Uterus (tissue), 4 donors: Measurements from ENCODE around the gene PAPPA2. TPM values are rescaled to one million over a fixed set of nuclear protein-coding genes. Genes with fewer than 3 reads are reported as not detected.
"Not testable (repeated sequence)": the region's sequence is repeated elsewhere in the genome, so short reads cannot be mapped to it uniquely, and the experiment has no call there.

Source experiments
- DNase-seq, 2 donors: peaks; one replicate each; pipeline ENCODE4 v3.0.0-alpha.2; 2019 to 2020
- H3K27ac ChIP-seq, 2 donors: fragments of 200-600 bp; sonication (generic); 1 replicate in 1 of 2; 2 replicates in 1 of 2; pipeline ENCODE4 v1.5.1; 2016 to 2018
- H3K27me3 ChIP-seq, 2 donors: fragments of 200-600 bp; sonication (generic); one replicate each; pipeline ENCODE4 v1.5.1; 2018 to 2019; ENCODE audit warnings: control low read depth in 1 of 2
- H3K36me3 ChIP-seq, 2 donors: fragments of 200-600 bp; sonication (generic); one replicate each; pipeline ENCODE4 v1.5.1; 2019; ENCODE audit warnings: control low read depth in 1 of 2
- H3K4me1 ChIP-seq, 2 donors: fragments of 200-600 bp; sonication (generic); one replicate each; pipeline ENCODE4 v1.5.1; 2018 to 2019; ENCODE audit warnings: control low read depth in 1 of 2
- H3K4me3 ChIP-seq, 2 donors: fragments of 200-600 bp; sonication (generic); 1 replicate in 1 of 2; 2 replicates in 1 of 2; pipeline ENCODE4 v1.5.1; 2018 to 2019; ENCODE audit warnings: mild to moderate bottlenecking in 1 of 2
- H3K9me3 ChIP-seq, 2 donors: fragments of 200-600 bp; sonication (generic); one replicate each; pipeline ENCODE4 v1.5.1; 2019; ENCODE audit warnings: control low read depth in 1 of 2
- CTCF ChIP-seq, 4 experiments: fragments of 200-600 bp in 2 of 4; fragments of 450-650 bp in 2 of 4; sonication (generic) in 2 of 4; IDR thresholded peaks; one replicate each; pipeline ENCODE4 v1.5.1; 2016 to 2019; ENCODE audit warnings: antibody characterized with exemption in 4 of 4, mild to moderate bottlenecking in 2 of 4, moderate library complexity in 1 of 4
- POLR2A ChIP-seq, 2 donors: fragments of 450-650 bp; IDR thresholded peaks; one replicate each; pipeline ENCODE4 v1.6.1; 2016; ENCODE audit warnings: antibody characterized with exemption in 2 of 2, mild to moderate bottlenecking in 1 of 2, moderate library complexity in 1 of 2
- intact Hi-C: fragments of 100-400 bp; cut with DNase I; formaldehyde crosslinking; loops from one replicate; pipeline ENCODE4 v1.15.1; 2023; ENCODE audit warnings: low total_unique reads
- total RNA-seq, 4 donors: library from RNA; depleted of rRNA in 3 of 4; stranded (reverse); fragments of >200 nt in 3 of 4; gene quantifications; one replicate each; pipeline versions ENCODE4 v1.1.0 to v1.2.4, GENCODE V29; 2014 to 2023
- donor health status: DM: yes; HTN: yes; CAD: no.

The PAPPA2 gene
- total RNA-seq, 4 donors from 2014 or later = 0.51 to 4.0 (median 0.73) TPM; not detected in 1

GRCh38 chr1:176440176-176440575 is 22.8 kb upstream of the PAPPA2 start:
- no peak overlapping the region for H3K27ac ChIP-seq
- no peaks in the 10 kb centered on the region for H3K36me3 ChIP-seq
- TF ChIP-seq POLR2A (IDR thresholded peaks at IDR 0.05) (no peak), CTCF (IDR thresholded peaks at IDR 0.05) (no peak)
- H3K4me1 ChIP-seq = no peaks in the 10 kb centered on the region
- H3K4me3 ChIP-seq = no peak overlapping the region
- DNase-seq = no peak
- H3K27me3 ChIP-seq = no peaks in the 10 kb centered on the region
- H3K9me3 ChIP-seq = no peaks in the 10 kb centered on the region
- intact Hi-C loops = no loop called here

- intact Hi-C loops = no loop called here
- Histone ChIP-seq H3K27me3 (no peaks in the 10 kb centered on the region), H3K4me1 (no peaks in the 10 kb centered on the region), H3K9me3 (no peaks in the 10 kb centered on the region), H3K27ac (no peak overlapping the region), H3K4me3 (no peak overlapping the region), H3K36me3 (no peaks in the 10 kb centered on the region)
- DNase-seq = no peak
- TF ChIP-seq POLR2A (IDR thresholded peaks at IDR 0.05) = no peak
- no peak for TF ChIP-seq CTCF (IDR thresholded peaks at IDR 0.05)
Observed at GRCh38 chr1:176444286-176444685, 18.7 kb upstream of the PAPPA2 start.

- Histone ChIP-seq H3K9me3 (no peaks in the 10 kb centered on the region), H3K4me1 (no peaks in the 10 kb centered on the region), H3K27ac (no peak overlapping the region), H3K36me3 (no peaks in the 10 kb centered on the region), H3K27me3 (no peaks in the 10 kb centered on the region), H3K4me3 (no peak overlapping the region)
- no peak for DNase-seq
- intact Hi-C loops = no loop called here
- TF ChIP-seq CTCF (IDR thresholded peaks at IDR 0.05) (no peak), POLR2A (IDR thresholded peaks at IDR 0.05) (no peak)
Observed at GRCh38 chr1:176445402-176445801, 17.6 kb upstream of the PAPPA2 start.

- H3K27me3 ChIP-seq = no peaks in the 10 kb centered on the region
- no peaks in the 10 kb centered on the region for H3K9me3 ChIP-seq
- no peak overlapping the region for H3K4me3 ChIP-seq
- no peak overlapping the region for H3K27ac ChIP-seq
- TF ChIP-seq CTCF (IDR thresholded peaks at IDR 0.05) = no peak
- intact Hi-C loops = no loop called here
- no peak for DNase-seq
- H3K4me1 ChIP-seq = no peaks in the 10 kb centered on the region
- H3K36me3 ChIP-seq = no peaks in the 10 kb centered on the region
Observed at GRCh38 chr1:176448340-176448739, 14.6 kb upstream of the PAPPA2 start.

- intact Hi-C loops = no loop called here
- no peak for TF ChIP-seq POLR2A (IDR thresholded peaks at IDR 0.05)
- no peak for TF ChIP-seq CTCF (IDR thresholded peaks at IDR 0.05)
- Histone ChIP-seq H3K9me3 (no peaks in the 10 kb centered on the region), H3K27ac (no peak overlapping the region), H3K4me3 (no peak overlapping the region), H3K4me1 (no peaks in the 10 kb centered on the region), H3K36me3 (no peaks in the 10 kb centered on the region), H3K27me3 (no peaks in the 10 kb centered on the region)
- DNase-seq = no peak
Observed at GRCh38 chr1:176450526-176450925, 12.4 kb upstream of the PAPPA2 start.

GRCh38 chr1:176451741-176452140 is 11.2 kb upstream of the PAPPA2 start:
- H3K4me1 ChIP-seq, H3K36me3 ChIP-seq, H3K4me3 ChIP-seq, H3K27me3 ChIP-seq, H3K9me3 ChIP-seq, H3K27ac ChIP-seq, DNase-seq, intact Hi-C loops: not testable (repeated sequence)
